GM23338 (cell line): ENCODE measurements around the gene OLFML1. TPM values are rescaled to one million over a fixed set of nuclear protein-coding genes. Genes with fewer than 3 reads are reported as not detected.

ENCODE experiments used
- ATAC-seq: fragments of 200-7000 bp; cut with Tn5 transposase; 3 replicates; pipeline ENCODE4 v1.9.1; 2020
- DNase-seq: peaks from one replicate; pipeline ENCODE4 v3.0.0-alpha.2; 2015; ENCODE audit warnings: low spot score
- H2AFZ ChIP-seq: fragments of 200-600 bp; sonication (generic); 2 replicates; pipeline ENCODE4 v1.8.0; 2016; ENCODE audit warnings: antibody characterized with exemption, mild to moderate bottlenecking, moderate library complexity
- H3F3A ChIP-seq: fragments of 200-600 bp; sonication (generic); replicated peaks from 2 replicates; pipeline ENCODE4 v1.8.0; 2017; ENCODE audit warnings: antibody characterized with exemption, mixed run types, low read depth
- H3K27ac ChIP-seq: fragments of 200-600 bp; sonication (generic); 2 replicates; pipeline ENCODE4 v1.6.1; 2016; ENCODE audit warnings: low read depth
- H3K27me3 ChIP-seq: fragments of 200-600 bp; sonication (generic); 2 replicates; pipeline ENCODE4 v1.8.0; 2016; ENCODE audit warnings: mild to moderate bottlenecking, mixed run types, moderate library complexity; ENCODE audit not compliant: insufficient read depth
- H3K36me3 ChIP-seq: fragments of 200-600 bp; sonication (generic); 2 replicates; pipeline ENCODE4 v1.8.0; 2016; ENCODE audit warnings: mild to moderate bottlenecking; ENCODE audit not compliant: insufficient read depth
- H3K4me1 ChIP-seq: fragments of 200-600 bp; sonication (generic); 2 replicates; pipeline ENCODE4 v1.8.0; 2016; ENCODE audit warnings: mild to moderate bottlenecking, moderate library complexity; ENCODE audit not compliant: insufficient read depth
- H3K4me2 ChIP-seq: fragments of 200-600 bp; sonication (generic); 2 replicates; pipeline ENCODE4 v1.7.1; 2017; ENCODE audit warnings: mixed run types
- H3K4me3 ChIP-seq: fragments of 200-600 bp; sonication (generic); 2 replicates; pipeline ENCODE4 v1.6.1; 2016; ENCODE audit warnings: mixed run types
- H3K79me2 ChIP-seq: fragments of 200-600 bp; sonication (generic); replicated peaks from 2 replicates; pipeline ENCODE4 v1.8.0; 2017; ENCODE audit warnings: mild to moderate bottlenecking; ENCODE audit not compliant: insufficient read depth
- H3K9me2 ChIP-seq: fragments of 200-600 bp; sonication (generic); 2 replicates; pipeline ENCODE4 v1.8.0; 2017; ENCODE audit not compliant: insufficient read depth
- H4K20me1 ChIP-seq: fragments of 200-600 bp; sonication (generic); replicated peaks from 2 replicates; pipeline ENCODE4 v1.8.0; 2017; ENCODE audit warnings: mild to moderate bottlenecking; ENCODE audit not compliant: insufficient read depth
- H3K27ac Mint-ChIP-seq: 2 replicates; pipeline ENCODE4 v1.8.0; 2020; ENCODE audit warnings: inconsistent platforms, mild to moderate bottlenecking, moderate library complexity, mixed read lengths
- H3K27me3 Mint-ChIP-seq: 3 replicates; pipeline ENCODE4 v1.8.0; 2022; ENCODE audit warnings: low read depth, mild to moderate bottlenecking, moderate library complexity, mixed read lengths, inconsistent platforms; ENCODE audit not compliant: insufficient read depth, poor library complexity
- H3K36me3 Mint-ChIP-seq: 3 replicates; pipeline ENCODE4 v1.8.0; 2021; ENCODE audit warnings: low read depth, mild to moderate bottlenecking, inconsistent platforms, moderate library complexity, mixed read lengths
- H3K4me1 Mint-ChIP-seq: 3 replicates; pipeline ENCODE4 v1.8.0; 2020; ENCODE audit warnings: mild to moderate bottlenecking, inconsistent platforms, mixed read lengths
- H3K4me3 Mint-ChIP-seq: 3 replicates; pipeline ENCODE4 v1.8.0; 2021; ENCODE audit warnings: moderate library complexity, mild to moderate bottlenecking, inconsistent platforms, mixed read lengths
- H3K9me3 Mint-ChIP-seq: 3 replicates; pipeline ENCODE4 v1.8.0; 2020; ENCODE audit warnings: moderate library complexity, mild to moderate bottlenecking, inconsistent platforms, mixed read lengths
- CTCF ChIP-seq, 2 experiments: fragments of 200-600 bp in 1 of 2; sonication (generic) in 1 of 2; conservative IDR thresholded peaks; 2 replicates each; pipeline versions ENCODE4 v1.5.1 to v1.6.1; 2016 to 2017; ENCODE audit warnings: antibody characterized with exemption in 2 of 2, low read depth in 2 of 2, mild to moderate bottlenecking in 2 of 2, moderate library complexity in 1 of 2
- EZH2 ChIP-seq: fragments of 200-600 bp; sonication (generic); IDR thresholded peaks from one replicate; pipeline ENCODE4 v1.8.0; 2017; ENCODE audit warnings: antibody characterized with exemption, mild to moderate bottlenecking, low read depth; ENCODE audit not compliant: unreplicated experiment
- EZH2phosphoT487 ChIP-seq: fragments of 200-600 bp; sonication (generic); IDR thresholded peaks from one replicate; pipeline ENCODE4 v1.8.1; 2018; ENCODE audit warnings: antibody characterized with exemption; ENCODE audit not compliant: unreplicated experiment
- JUNB ChIP-seq: IDR thresholded peaks from one replicate; pipeline ENCODE4 v1.6.1; 2016; ENCODE audit warnings: antibody characterized with exemption; ENCODE audit not compliant: unreplicated experiment
- NANOG ChIP-seq: IDR thresholded peaks from 2 replicates; pipeline ENCODE4 v1.6.1; 2016; ENCODE audit warnings: antibody characterized with exemption, borderline replicate concordance
- REST ChIP-seq: IDR thresholded peaks from one replicate; pipeline ENCODE4 v1.6.1; 2018; ENCODE audit warnings: antibody characterized with exemption; ENCODE audit not compliant: unreplicated experiment
- STAT1 ChIP-seq: IDR thresholded peaks from one replicate; pipeline ENCODE4 v1.6.1; 2016; ENCODE audit warnings: antibody characterized with exemption; ENCODE audit not compliant: unreplicated experiment
- ZNF114 ChIP-seq: fragments of 250-450 bp; sonication (Bioruptor Pico); IDR thresholded peaks from 2 replicates; pipeline ENCODE4 v1.5.0; 2020; ENCODE audit warnings: mild to moderate bottlenecking, moderate library complexity
- ZNF331 ChIP-seq: fragments of 250-450 bp; sonication (Bioruptor Pico); IDR thresholded peaks from 2 replicates; pipeline ENCODE4 v1.5.0; 2020; ENCODE audit warnings: low read depth, mild to moderate bottlenecking, moderate library complexity
- ZNF462 ChIP-seq: fragments of 250-450 bp; sonication (Bioruptor Pico); IDR thresholded peaks from 2 replicates; pipeline ENCODE4 v1.5.0; 2020; ENCODE audit warnings: mild to moderate bottlenecking, moderate library complexity
- polyA plus RNA-seq: library from polyadenylated mRNA; unstranded; fragments of >200 nt; fragmentation: Nextera tagmentation; extraction: Ambion mirVana; gene quantifications from 2 replicates; pipeline ENCODE4 v1.2.1, GENCODE V29; 2016
- total RNA-seq: library from RNA; depleted of rRNA; stranded (reverse); fragments of >200 nt; shearing (Covaris generic); gene quantifications from 2 replicates; pipeline ENCODE4 v1.2.3, GENCODE V29; 2014
- TF ChIP-seq, protein P1 (sequence below): IDR thresholded peaks from 2 replicates; pipeline ENCODE4 v1.6.1; 2016; ENCODE audit warnings: antibody characterized with exemption

OLFML1 gene
- total and polyA plus RNA-seq, 2 experiments from 2014 or later: 0.21 TPM; not detected in 1

DNA sequence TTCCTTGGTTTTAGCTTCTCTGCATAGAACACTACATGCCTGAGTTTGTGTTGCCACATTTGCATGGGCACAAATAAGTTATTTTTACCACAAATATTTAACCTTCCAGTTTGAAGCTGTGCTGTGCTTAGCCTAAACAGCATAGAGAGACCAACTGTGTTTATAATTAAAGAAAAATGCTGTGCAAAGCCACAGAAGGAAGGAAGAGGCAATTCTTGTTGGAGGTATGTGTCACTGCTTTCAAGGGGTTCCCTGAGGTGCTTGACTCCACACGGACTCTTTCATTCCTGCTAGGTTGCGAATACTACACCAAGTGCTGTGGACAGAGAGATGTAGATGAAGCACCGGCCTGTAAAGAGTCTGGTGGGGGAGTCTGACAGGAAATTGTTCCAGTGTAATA lies 47.6 kb upstream of the OLFML1 start:
- Histone ChIP-seq H2AFZ (no peak overlapping the region), H3K36me3 (no peaks in the 10 kb centered on the region), H3K4me2 (no peak overlapping the region), H3K9me2 (0 out of 2 replicates have a peak, but pooled peaks cover 5% of the 10 kb centered on the region), H4K20me1 (no peaks in the 10 kb centered on the region), H3K27ac (no peak overlapping the region), H3K27me3 (no peaks in the 10 kb centered on the region), H3K4me3 (no peak overlapping the region), H3K79me2 (no peaks in the 10 kb centered on the region), H3F3A (no peaks in the 10 kb centered on the region), H3K4me1 (peaks cover 11% of the 10 kb centered on the region; the same call in 1 of the 2 replicates)
- Mint-ChIP-seq H3K36me3 (no peaks in the 10 kb centered on the region), H3K27ac (no peak overlapping the region), H3K27me3 (no peaks in the 10 kb centered on the region), H3K9me3 (no peaks in the 10 kb centered on the region), H3K4me3 (no peak overlapping the region), H3K4me1 (peaks cover 13% of the 10 kb centered on the region)
- TF ChIP-seq STAT1 (no peak), NANOG (no peak), CTCF (conservative IDR thresholded peaks at IDR 0.05; ENCODE audit: low read depth in 2 of 2) (no peak), ZNF462 (CRISPR knock-in tag) (no peak), ZNF114 (CRISPR knock-in tag) (no peak), EZH2 (no peak), JUNB (no peak), EZH2phosphoT487 (no peak), ZNF331 (CRISPR knock-in tag) (no peak), REST (no peak)
- TF ChIP-seq, protein P1, sequence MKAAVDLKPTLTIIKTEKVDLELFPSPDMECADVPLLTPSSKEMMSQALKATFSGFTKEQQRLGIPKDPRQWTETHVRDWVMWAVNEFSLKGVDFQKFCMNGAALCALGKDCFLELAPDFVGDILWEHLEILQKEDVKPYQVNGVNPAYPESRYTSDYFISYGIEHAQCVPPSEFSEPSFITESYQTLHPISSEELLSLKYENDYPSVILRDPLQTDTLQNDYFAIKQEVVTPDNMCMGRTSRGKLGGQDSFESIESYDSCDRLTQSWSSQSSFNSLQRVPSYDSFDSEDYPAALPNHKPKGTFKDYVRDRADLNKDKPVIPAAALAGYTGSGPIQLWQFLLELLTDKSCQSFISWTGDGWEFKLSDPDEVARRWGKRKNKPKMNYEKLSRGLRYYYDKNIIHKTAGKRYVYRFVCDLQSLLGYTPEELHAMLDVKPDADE: no peak
- ATAC-seq (no peak), DNase-seq (no peak)
